Activated CD4-positive, alpha-beta T cell treated with anti-CD3 and anti-CD28 coated beads, Interleukin-2, Interleukin-6, amounts not matched to agents 100 ng/mL and 50 ng/mL, durations not matched to agents 16 hours and 8 hours (primary cell): Measurements from ENCODE around the gene SLC25A26.
"Not testable (repeated sequence)": the region's sequence is repeated elsewhere in the genome, so short reads cannot be mapped to it uniquely, and the experiment has no call there.

Experiments used
- DNase-seq: peaks from one replicate; pipeline ENCODE4 v3.0.0-alpha.2; 2020

Gene SLC25A26, protein sequence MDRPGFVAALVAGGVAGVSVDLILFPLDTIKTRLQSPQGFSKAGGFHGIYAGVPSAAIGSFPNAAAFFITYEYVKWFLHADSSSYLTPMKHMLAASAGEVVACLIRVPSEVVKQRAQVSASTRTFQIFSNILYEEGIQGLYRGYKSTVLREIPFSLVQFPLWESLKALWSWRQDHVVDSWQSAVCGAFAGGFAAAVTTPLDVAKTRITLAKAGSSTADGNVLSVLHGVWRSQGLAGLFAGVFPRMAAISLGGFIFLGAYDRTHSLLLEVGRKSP

GRCh38 chr3:66220602-66221377, at the start of gene SLC25A26:
SLC25A26 (plus strand) TSS chr3:66221001; CDS start chr3:66221095, 94 bp downstream.
- peak; percentile 96 for DNase-seq

DNA sequence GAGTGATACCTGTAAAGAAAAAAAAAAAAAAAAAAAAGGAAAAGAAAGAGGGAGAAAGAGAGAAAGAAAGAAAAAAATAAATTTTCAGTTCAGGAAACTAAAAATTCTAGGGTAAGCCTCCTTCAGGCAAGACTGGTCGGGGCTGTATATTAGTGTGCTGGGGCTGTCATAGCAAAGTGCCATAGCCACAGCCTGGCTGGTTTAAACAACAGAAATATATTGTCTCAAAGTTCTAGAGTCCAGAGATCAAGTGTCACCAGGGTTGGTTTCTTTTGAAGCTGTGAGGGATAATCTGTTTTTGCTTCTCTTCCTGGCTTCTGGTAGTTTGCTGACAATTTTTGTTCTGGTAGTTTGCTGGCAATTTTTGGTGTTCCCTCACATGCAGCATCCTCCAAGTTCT, 48.4 kb upstream of the SLC25A26 start:
- no peak for DNase-seq

DNA sequence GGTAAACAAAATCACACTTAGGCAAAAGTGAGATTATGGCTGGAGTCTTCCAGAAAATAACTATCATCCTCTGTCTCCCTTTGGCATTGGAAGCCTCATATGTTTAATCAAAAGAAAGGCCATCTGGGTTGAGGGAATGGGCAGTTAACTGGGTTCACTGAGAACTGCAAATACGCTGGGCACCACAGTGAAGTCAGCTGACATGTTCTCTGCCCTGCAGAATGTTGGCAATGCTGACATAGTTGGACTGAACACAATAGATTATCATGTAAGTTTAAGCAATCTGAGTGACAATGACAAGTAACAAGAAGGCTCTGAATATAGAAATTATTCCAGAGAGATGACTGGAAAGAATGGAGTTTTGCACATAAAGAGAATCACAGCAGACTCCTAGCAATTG, 43.8 kb upstream of the SLC25A26 start:
- no peak for DNase-seq

DNA sequence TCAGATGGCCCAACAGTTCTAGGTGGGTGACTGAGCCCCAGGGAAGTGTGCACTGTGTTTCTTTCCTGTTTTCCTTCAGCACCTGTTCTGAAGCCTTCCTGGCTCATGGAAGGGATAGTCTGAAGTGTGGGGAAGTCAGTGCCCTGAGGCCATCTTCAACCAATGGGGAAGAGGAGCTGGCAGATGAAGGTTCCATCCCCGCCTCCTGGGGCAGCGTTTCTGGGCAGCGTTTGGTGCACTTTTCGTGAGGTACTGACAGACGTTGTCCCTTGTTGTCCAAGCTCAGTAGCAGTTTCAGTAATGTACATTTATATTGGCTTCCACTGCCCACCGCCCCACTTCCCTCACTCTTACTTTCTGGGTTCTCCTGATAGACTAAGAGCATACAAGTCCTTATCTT, 42.6 kb upstream of the SLC25A26 start:
- no peak for DNase-seq

- DNase-seq: no peak
Observed at GRCh38 chr3:66179793-66180192, 41.0 kb upstream of the SLC25A26 start.

DNA sequence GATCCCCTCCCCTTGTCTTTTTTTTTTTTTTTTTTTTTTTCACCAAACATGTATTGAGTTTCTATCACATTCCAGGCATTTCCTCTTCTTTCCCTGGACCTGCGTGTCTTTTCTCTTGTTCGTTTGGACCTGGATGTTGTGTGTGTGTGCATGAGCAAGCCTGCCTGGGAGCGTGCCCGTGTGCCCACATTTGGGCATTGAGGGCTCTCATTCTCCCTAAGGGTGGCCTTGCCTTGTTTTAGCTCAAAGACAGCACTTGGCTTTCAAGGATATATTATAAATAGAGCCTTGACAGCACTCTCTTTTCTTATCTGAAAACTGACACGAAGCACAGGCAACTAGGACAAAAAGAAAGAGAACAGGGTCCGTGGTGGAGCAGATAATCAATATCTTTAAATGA, 39.0 kb upstream of the SLC25A26 start:
- DNase-seq: no peak

GRCh38 chr3:66182246-66182645, 38.6 kb upstream of the SLC25A26 start:
- no peak for DNase-seq

DNA sequence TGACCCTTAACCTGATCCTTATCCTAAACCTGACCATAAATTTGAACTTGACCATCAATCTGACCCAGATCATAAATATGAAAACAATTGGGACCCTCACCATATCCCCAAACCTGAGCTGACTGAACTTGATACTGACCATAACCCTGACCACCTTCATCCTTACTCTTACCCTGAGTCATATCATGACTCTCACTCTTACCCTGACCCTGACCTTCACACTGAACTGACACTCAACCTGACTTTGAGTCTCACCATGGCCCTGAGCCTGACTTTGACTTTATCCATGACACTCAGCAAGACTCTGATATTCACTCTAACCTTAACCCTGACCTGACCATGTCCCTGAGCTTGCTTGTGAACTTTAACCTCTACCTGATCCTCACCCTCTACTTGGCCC, 34.3 kb upstream of the SLC25A26 start:
- DNase-seq: no peak

DNA sequence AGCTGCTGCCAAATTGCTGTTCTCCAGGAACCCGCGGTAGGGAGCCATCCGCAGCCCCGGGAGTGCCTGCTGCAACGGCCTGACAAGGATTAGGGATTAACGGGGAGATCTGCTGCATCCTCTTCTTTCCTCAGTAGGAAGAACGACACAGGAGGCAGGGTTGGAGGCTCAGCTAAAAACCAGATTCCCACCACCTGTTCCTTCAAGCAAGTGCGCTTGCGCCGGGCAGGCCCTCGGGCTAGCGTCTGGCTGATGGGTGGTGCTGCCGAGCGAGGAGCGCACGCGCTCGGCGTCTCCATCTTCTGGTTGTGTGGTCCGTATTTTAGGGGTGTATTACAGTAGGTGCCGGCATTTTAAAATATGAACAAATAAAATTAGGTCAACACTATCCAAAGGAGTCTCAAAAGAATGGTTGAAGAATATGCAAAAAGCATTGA, 25.4 kb upstream of the SLC25A26 start:
- peak; percentile 28 for DNase-seq

DNA sequence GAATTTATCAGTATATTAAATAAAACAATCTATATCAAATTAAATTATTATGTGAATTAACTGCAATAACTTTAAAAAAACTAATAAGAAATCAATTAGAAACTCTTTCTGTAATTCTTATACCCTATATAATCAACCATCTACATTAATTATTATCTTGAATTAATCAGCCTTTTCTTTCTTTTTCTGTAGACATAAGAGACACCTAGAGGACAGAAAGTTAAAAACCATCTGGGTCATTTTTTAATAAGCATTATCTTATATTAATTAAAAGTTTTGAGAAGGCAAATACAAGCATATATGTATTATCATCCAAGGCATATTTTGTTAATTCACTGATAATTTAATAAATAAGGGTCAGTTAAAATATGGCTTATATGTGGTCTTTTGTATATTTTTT, 24.2 kb upstream of the SLC25A26 start:
- no peak for DNase-seq

GRCh38 chr3:66198437-66199088, 22.2 kb upstream of the SLC25A26 start:
- no peak for DNase-seq

- no peak for DNase-seq
Observed at GRCh38 chr3:66199089-66199473, 21.7 kb upstream of the SLC25A26 start.

DNA sequence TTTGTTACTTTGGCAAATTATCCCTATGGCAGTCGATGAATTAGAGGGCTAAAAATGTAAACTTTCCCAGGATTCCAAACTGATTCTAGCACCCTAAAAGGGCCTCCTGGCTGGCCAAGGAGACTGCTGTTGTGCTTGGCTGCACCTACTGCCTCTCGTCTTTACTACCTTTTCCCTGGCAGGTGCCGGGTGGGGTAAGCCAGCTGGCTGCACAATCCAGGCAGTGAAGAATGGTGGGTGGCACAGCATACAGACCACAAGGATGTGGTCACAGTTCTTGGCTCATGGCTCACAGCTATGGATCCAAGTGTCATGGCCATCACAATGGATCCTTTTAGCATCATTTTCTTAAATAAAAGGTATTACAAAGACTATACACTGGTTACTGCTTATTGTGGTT, 20.7 kb upstream of the SLC25A26 start:
- no peak for DNase-seq

DNA sequence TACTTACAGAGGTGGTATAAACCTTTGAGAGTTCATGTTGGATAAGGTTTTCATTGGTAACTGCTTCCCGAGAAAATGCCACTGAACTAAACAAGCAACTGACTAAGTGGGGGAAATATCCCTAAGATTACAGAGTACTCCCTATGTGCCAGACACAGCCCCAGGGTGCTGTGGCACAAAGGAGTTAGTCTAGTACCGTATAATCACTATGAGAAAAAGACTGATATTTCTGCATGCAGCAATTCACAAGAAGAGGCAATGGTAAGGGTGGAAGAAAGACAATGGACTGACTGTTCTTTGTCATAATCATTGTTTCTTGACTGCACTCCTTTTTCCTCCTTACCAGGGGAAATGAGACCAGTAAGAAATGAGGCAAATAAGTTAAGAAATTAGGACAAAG, 20.0 kb upstream of the SLC25A26 start:
- no peak for DNase-seq

GRCh38 chr3:66203275-66203674, 17.5 kb upstream of the SLC25A26 start:
- DNase-seq: no peak

DNA sequence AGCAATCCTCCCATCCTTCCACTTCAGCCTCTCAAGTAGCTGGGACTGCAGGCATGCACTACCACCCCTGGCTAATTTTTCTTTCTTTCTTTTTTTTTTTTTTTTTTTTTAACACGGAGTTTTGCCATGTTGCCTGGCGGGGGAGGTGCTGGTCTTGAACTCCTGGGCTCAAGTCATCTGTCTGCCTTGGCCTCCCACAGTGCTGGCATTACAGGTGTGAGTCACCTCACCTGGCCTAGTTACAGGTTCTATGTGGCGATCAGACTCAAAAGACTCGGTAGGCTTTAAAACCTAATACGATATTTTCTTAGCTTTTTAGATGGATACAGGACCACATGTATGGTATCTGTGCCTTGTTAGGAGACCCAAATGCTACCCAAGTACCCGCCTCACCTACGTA, 14.0 kb upstream of the SLC25A26 start:
- DNase-seq: no peak

GRCh38 chr3:66208189-66208588, 12.6 kb upstream of the SLC25A26 start:
- no peak for DNase-seq

GRCh38 chr3:66210687-66211295, 10.0 kb upstream of the SLC25A26 start:
- DNase-seq: no peak

DNA sequence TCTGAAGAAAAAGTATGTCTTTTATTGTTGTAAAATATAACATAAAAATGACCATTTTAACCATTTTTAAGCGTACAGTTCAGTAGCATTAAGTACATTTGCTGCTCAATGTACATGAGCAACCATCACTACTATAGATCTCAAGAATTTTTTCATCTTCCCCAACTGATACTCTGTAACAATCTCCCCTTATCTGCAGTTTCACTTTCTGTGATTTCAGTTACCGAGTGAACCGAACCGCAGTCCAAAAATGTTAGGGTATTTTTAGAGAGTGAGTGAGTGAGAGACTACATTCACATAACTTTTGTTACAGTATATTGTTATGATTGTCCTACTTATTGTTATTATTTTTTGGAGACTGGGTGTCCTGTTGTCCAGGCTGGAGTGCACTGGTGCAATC, 9.0 kb upstream of the SLC25A26 start:
- DNase-seq: no peak

GRCh38 chr3:66215106-66215505, 5.7 kb upstream of the SLC25A26 start:
- DNase-seq: no peak

DNA sequence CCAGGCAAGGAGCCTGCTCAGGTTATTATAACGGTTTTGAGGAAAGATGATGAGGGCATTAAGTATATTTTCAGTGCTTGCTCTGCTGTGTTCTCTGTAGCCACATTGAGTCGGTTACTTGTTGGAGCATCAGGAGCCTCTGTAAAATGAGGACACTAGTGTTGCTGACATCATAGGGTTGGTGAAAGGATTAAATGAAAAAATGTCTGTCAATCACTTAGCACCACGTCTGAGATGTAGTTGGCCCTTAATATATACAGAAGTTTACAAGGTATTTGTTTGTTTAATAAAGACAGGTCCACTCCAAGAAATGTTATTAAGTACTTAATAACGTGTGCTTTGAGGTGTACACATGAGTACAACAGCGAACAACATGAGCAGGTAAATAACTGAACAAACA, 735 bp upstream of the SLC25A26 start:
- no peak for DNase-seq

- DNase-seq: peak; percentile 28
Observed at GRCh38 chr3:66224220-66224619, 3.4 kb downstream of the SLC25A26 start.

GRCh38 chr3:66226093-66226492, 5.3 kb downstream of the SLC25A26 start:
- DNase-seq: not testable (repeated sequence)

GRCh38 chr3:66227051-66227450, 6.2 kb downstream of the SLC25A26 start:
- no peak for DNase-seq
